IMR-90 (cell line): ENCODE measurements around the gene CLDN15. TPM values are rescaled to one million over a fixed set of nuclear protein-coding genes. Genes with fewer than 3 reads are reported as not detected.

ENCODE experiments used
- ATAC-seq: fragments of 200-7000 bp; cut with Tn5 transposase; 2 replicates; pipeline ENCODE4 v1.9.1; 2020; ENCODE audit warnings: low read depth, mild to moderate bottlenecking, moderate library complexity
- BruUV-seq: library from RNA; stranded (reverse); fragments of 400-500 nt; replicated peaks from 2 replicates; lab custom pipeline; 2021; lab: Mats Ljungman, UMichigan
- CTCF ChIA-PET: fragments of 300-600 bp; formaldehyde crosslinking; extraction: SDS; loops from one replicate; lab custom pipeline; 2021; ENCODE audit warnings: antibody characterized with exemption; lab: Yijun Ruan, JAX
- POLR2A ChIA-PET: fragments of 300-600 bp; sonication (Branson Sonifier 250); formaldehyde crosslinking; loops from one replicate; lab custom pipeline; 2022; ENCODE audit warnings: antibody characterized with exemption; ENCODE audit not compliant: unreplicated experiment; lab: Charles Lee
- DNase-seq: peaks from one replicate; pipeline ENCODE4 v3.0.0; 2013
- H2AFZ ChIP-seq: replicated peaks from 2 replicates; pipeline ENCODE3; 2013; ENCODE audit warnings: low read length, mild to moderate bottlenecking; ENCODE audit not compliant: poor library complexity
- H2AK5ac ChIP-seq: 2 replicates; pipeline ENCODE4 v1.6.1; 2013; ENCODE audit warnings: low read depth, low read length, inconsistent platforms
- H2AK9ac ChIP-seq: replicated peaks from 2 replicates; pipeline ENCODE3; 2013; ENCODE audit warnings: mild to moderate bottlenecking, low read depth, low read length, moderate library complexity; ENCODE audit not compliant: poor library complexity
- H2BK120ac ChIP-seq: 2 replicates; pipeline ENCODE4 v1.6.1; 2013; ENCODE audit warnings: low read depth, low read length, inconsistent platforms
- H2BK15ac ChIP-seq: 3 replicates; pipeline ENCODE4 v1.6.1; 2013; ENCODE audit warnings: low read depth, low read length, inconsistent platforms
- H2BK20ac ChIP-seq: 2 replicates; pipeline ENCODE4 v1.6.1; 2013; ENCODE audit warnings: low read depth, mild to moderate bottlenecking, inconsistent platforms, low read length, moderate library complexity
- H2BK5ac ChIP-seq: 2 replicates; pipeline ENCODE4 v1.6.1; 2013; ENCODE audit warnings: mild to moderate bottlenecking, low read depth, low read length, inconsistent platforms; ENCODE audit not compliant: poor library complexity, severe bottlenecking
- H3K14ac ChIP-seq: replicated peaks from 2 replicates; pipeline ENCODE4 v1.6.1; 2013; ENCODE audit warnings: low read depth, low read length, inconsistent platforms
- H3K18ac ChIP-seq: 2 replicates; pipeline ENCODE4 v1.6.1; 2013; ENCODE audit warnings: low read depth, low read length, control low read depth
- H3K23ac ChIP-seq: 2 replicates; pipeline ENCODE4 v1.6.1; 2013; ENCODE audit warnings: low read depth, low read length, inconsistent platforms
- H3K27ac ChIP-seq: 2 replicates; pipeline ENCODE4 v1.5.1; 2013; ENCODE audit warnings: mild to moderate bottlenecking, control low read depth, low read length; ENCODE audit not compliant: insufficient read depth
- H3K27me3 ChIP-seq: 2 replicates; pipeline ENCODE4 v1.6.1; 2013; ENCODE audit warnings: low read length; ENCODE audit not compliant: control insufficient read depth, insufficient read depth
- H3K36me3 ChIP-seq: 2 replicates; pipeline ENCODE4 v1.6.1; 2013; ENCODE audit warnings: low read length, mixed read lengths; ENCODE audit not compliant: control insufficient read depth, insufficient read depth
- H3K4ac ChIP-seq: 2 replicates; pipeline ENCODE4 v1.6.1; 2013; ENCODE audit warnings: low read depth, low read length, inconsistent platforms
- H3K4me1 ChIP-seq: 2 replicates; pipeline ENCODE4 v1.6.1; 2013; ENCODE audit warnings: low read length, mixed read lengths; ENCODE audit not compliant: control insufficient read depth, insufficient read depth
- H3K4me2 ChIP-seq: 2 replicates; pipeline ENCODE4 v1.6.1; 2013; ENCODE audit warnings: low read depth, mild to moderate bottlenecking, control low read depth, low read length, moderate library complexity
- H3K4me3 ChIP-seq: 2 replicates; pipeline ENCODE4 v1.5.1; 2013; ENCODE audit warnings: low read depth, mild to moderate bottlenecking, control low read depth, low read length, moderate library complexity; ENCODE audit not compliant: insufficient read depth
- H3K56ac ChIP-seq: 2 replicates; pipeline ENCODE4 v1.6.1; 2013; ENCODE audit warnings: low read length, inconsistent platforms; ENCODE audit not compliant: insufficient read depth; ENCODE audit errors: extremely low read depth
- H3K79me1 ChIP-seq, 2 experiments: 2 replicates each; pipeline ENCODE4 v1.6.1; 2013; ENCODE audit warnings: low read length in 2 of 2, inconsistent platforms in 1 of 2, low read depth in 1 of 2
- H3K9ac ChIP-seq: 2 replicates; pipeline ENCODE4 v1.6.1; 2013; ENCODE audit warnings: low read depth, low read length, control low read depth
- H3K9me1 ChIP-seq: 2 replicates; pipeline ENCODE4 v1.6.1; 2013; ENCODE audit warnings: low read length, inconsistent platforms; ENCODE audit not compliant: insufficient read depth
- H3K9me3 ChIP-seq: 2 replicates; pipeline ENCODE4 v1.6.1; 2013; ENCODE audit warnings: low read length; ENCODE audit not compliant: control insufficient read depth, insufficient read depth
- H4K20me1 ChIP-seq: 2 replicates; pipeline ENCODE4 v1.6.1; 2013; ENCODE audit warnings: low read length, inconsistent platforms; ENCODE audit not compliant: insufficient read depth
- H4K5ac ChIP-seq: 2 replicates; pipeline ENCODE4 v1.6.1; 2013; ENCODE audit warnings: mild to moderate bottlenecking, low read depth, low read length, control low read depth
- H4K8ac ChIP-seq, 2 experiments: 2 replicates each; pipeline ENCODE4 v1.6.1; 2013; ENCODE audit warnings: low read depth in 2 of 2, low read length in 2 of 2, control low read depth in 1 of 2, inconsistent platforms in 1 of 2
- H4K91ac ChIP-seq: 2 replicates; pipeline ENCODE4 v1.6.1; 2013; ENCODE audit warnings: low read depth, low read length, inconsistent platforms; ENCODE audit not compliant: insufficient read depth
- BHLHE40 ChIP-seq: fragments of 150-350 bp; IDR thresholded peaks from 2 replicates; pipeline ENCODE4 v1.6.1; 2016; ENCODE audit warnings: mild to moderate bottlenecking, low read depth, low read length
- CEBPB ChIP-seq: IDR thresholded peaks from 2 replicates; pipeline ENCODE4 v1.6.1; 2012; ENCODE audit warnings: low read depth, low read length, improper control_type of control experiment
- CHD1 ChIP-seq: IDR thresholded peaks from 2 replicates; pipeline ENCODE4 v1.6.1; 2012; ENCODE audit warnings: low read depth, low read length, improper control_type of control experiment
- CTCF ChIP-seq: conservative IDR thresholded peaks from 2 replicates; pipeline ENCODE4 v1.5.1; 2012; ENCODE audit warnings: mild to moderate bottlenecking, low read depth, low read length, improper control_type of control experiment
- NFE2L2 ChIP-seq: fragments of 150-350 bp; IDR thresholded peaks from 2 replicates; pipeline ENCODE4 v1.6.1; 2016; ENCODE audit warnings: low read depth, mild to moderate bottlenecking, low read length
- RAD21 ChIP-seq: IDR thresholded peaks from 2 replicates; pipeline ENCODE4 v1.6.1; 2012; ENCODE audit warnings: low read length, improper control_type of control experiment
- RFX5 ChIP-seq: IDR thresholded peaks from 2 replicates; pipeline ENCODE4 v1.8.0; 2012; ENCODE audit warnings: low read depth, mild to moderate bottlenecking, low read length, moderate library complexity
- SMC3 ChIP-seq: fragments of 150-350 bp; IDR thresholded peaks from 2 replicates; pipeline ENCODE4 v1.6.1; 2016; ENCODE audit warnings: low read depth, mild to moderate bottlenecking, antibody characterized with exemption, low read length, moderate library complexity
- USF2 ChIP-seq: fragments of 150-350 bp; IDR thresholded peaks from 2 replicates; pipeline ENCODE4 v1.6.1; 2017; ENCODE audit warnings: mild to moderate bottlenecking, antibody characterized with exemption, low read length, low read depth
- WGBS, 2 experiments: methylation state at CpG; one replicate each; pipeline versions ENCODE4 v1.1.5 to v1.1.7; 2013; ENCODE audit warnings: missing lambda C conversion rate in 2 of 2; ENCODE audit not compliant: insufficient read length in 1 of 2; ENCODE audit errors: extremely low coverage in 2 of 2; 5-methylcytosine and 5-hydroxymethylcytosine counted together
- dilution Hi-C: fragments of 300-500 bp; cut with HindIII; formaldehyde crosslinking; loops from one replicate; pipeline ENCODE4 v1.14.3; 2018; ENCODE audit warnings: low sequenced_read_pairs; ENCODE audit not compliant: unreplicated experiment
- in situ Hi-C: fragments of 300-500 bp; cut with MboI; formaldehyde crosslinking; loops from 3 replicates; pipeline ENCODE4 v1.14.3; 2019; ENCODE audit warnings: low sequenced_read_pairs, inconsistent platforms, mixed read lengths
- intact Hi-C: fragments of 100-400 bp; cut with micrococcal nuclease; formaldehyde crosslinking; loops from 2 replicates; pipeline ENCODE4 v1.10.0; 2022
- polyA plus RNA-seq, 3 experiments: library from polyadenylated mRNA; depleted of rRNA; stranded (reverse); fragments of >200 nt; gene quantifications; 2 replicates each; pipeline ENCODE4 v1.2.3, GENCODE V29; 2012; ENCODE audit warnings: low replicate concordance in 1 of 3
- total RNA-seq: library from RNA; depleted of rRNA; stranded (reverse); fragments of >200 nt; gene quantifications from 2 replicates; pipeline ENCODE4 v1.2.3, GENCODE V29; 2012

Gene CLDN15
- total and polyA plus RNA-seq, 2 of the 4 experiments (the other 2 are of a cell fraction): 0.72 to 5.4 TPM

- TF ChIP-seq CTCF (no peak), NFE2L2 (no peak), RFX5 (no peak), BHLHE40 (no peak), SMC3 (no peak)
Observed at GRCh38 chr7:101235522-101235921, 2.1 kb downstream of the CLDN15 start (continued).

- Histone ChIP-seq H2BK15ac (no peak overlapping the region), H3K79me1 (peaks cover 0 to 18% of the 10 kb centered on the region in 2 experiments; a peak in 2 of 4 replicates), H4K91ac (no peak overlapping the region), H3K9ac (no peak overlapping the region), H4K8ac (no peak overlapping the region), H3K4ac (no peak overlapping the region), H2AK9ac (peak overlapping the region; percentile 42), H2BK5ac (no peak overlapping the region), H2BK120ac (no peak overlapping the region), H3K9me3 (no peaks in the 10 kb centered on the region), H4K20me1 (peaks cover 12% of the 10 kb centered on the region), H3K36me3 (peaks cover 29% of the 10 kb centered on the region), H3K27me3 (no peaks in the 10 kb centered on the region), H3K4me3 (no peak overlapping the region), H3K27ac (no peak overlapping the region), H2AK5ac (no peak overlapping the region), H3K14ac (no peak overlapping the region), H3K4me2 (no peak overlapping the region), H4K5ac (no peak overlapping the region), H3K18ac (no peak overlapping the region), H3K9me1 (peaks cover 4% of the 10 kb centered on the region), H3K56ac (no peak overlapping the region), H3K4me1 (peaks cover 8% of the 10 kb centered on the region), H2AFZ (no peak overlapping the region), H3K23ac (no peak overlapping the region), H2BK20ac (no peak overlapping the region)
- in situ Hi-C loops (no loop called here), intact Hi-C loops (no loop called here), dilution Hi-C loops (no loop called here)
- POLR2A ChIA-PET: no interaction called here
- CTCF ChIA-PET: interaction anchor here (0.6 kb wide), 1 partner anchor 434 kb away, joined by 5 read pairs; no protein-coding TSS in a partner anchor
- BruUV-seq: no TSS peak
- DNase-seq (no peak), ATAC-seq (no peak)
- TF ChIP-seq CEBPB: no peak
- no peak for TF ChIP-seq USF2
- TF ChIP-seq RAD21: peak; percentile 1; the same call in 1 of the 2 replicates
- no peak for TF ChIP-seq CHD1
- peak; percentile 25; the same call in 1 of the 2 replicates for TF ChIP-seq CTCF
- WGBS, 2 experiments: 90% methylated on average over 6 of the region's 11 CpGs; no CpG with 5 or more reads in 1 of the 2 experiments
Observed at GRCh38 chr7:101235050-101235449, 2.6 kb downstream of the CLDN15 start.
